ENCODE results near the gene NSRP1. TPM values are rescaled to one million over a fixed set of nuclear protein-coding genes. Genes with fewer than 3 reads are reported as not detected.
"Not testable (repeated sequence)": the region's sequence is repeated elsewhere in the genome, so short reads cannot be mapped to it uniquely, and the experiment has no call there.

The NSRP1 gene, protein sequence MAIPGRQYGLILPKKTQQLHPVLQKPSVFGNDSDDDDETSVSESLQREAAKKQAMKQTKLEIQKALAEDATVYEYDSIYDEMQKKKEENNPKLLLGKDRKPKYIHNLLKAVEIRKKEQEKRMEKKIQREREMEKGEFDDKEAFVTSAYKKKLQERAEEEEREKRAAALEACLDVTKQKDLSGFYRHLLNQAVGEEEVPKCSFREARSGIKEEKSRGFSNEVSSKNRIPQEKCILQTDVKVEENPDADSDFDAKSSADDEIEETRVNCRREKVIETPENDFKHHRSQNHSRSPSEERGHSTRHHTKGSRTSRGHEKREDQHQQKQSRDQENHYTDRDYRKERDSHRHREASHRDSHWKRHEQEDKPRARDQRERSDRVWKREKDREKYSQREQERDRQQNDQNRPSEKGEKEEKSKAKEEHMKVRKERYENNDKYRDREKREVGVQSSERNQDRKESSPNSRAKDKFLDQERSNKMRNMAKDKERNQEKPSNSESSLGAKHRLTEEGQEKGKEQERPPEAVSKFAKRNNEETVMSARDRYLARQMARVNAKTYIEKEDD
- total RNA-seq (2014; rRNA removed; shearing (Covaris generic)): 3.0 and 6.7 TPM in 2 replicates

DNA sequence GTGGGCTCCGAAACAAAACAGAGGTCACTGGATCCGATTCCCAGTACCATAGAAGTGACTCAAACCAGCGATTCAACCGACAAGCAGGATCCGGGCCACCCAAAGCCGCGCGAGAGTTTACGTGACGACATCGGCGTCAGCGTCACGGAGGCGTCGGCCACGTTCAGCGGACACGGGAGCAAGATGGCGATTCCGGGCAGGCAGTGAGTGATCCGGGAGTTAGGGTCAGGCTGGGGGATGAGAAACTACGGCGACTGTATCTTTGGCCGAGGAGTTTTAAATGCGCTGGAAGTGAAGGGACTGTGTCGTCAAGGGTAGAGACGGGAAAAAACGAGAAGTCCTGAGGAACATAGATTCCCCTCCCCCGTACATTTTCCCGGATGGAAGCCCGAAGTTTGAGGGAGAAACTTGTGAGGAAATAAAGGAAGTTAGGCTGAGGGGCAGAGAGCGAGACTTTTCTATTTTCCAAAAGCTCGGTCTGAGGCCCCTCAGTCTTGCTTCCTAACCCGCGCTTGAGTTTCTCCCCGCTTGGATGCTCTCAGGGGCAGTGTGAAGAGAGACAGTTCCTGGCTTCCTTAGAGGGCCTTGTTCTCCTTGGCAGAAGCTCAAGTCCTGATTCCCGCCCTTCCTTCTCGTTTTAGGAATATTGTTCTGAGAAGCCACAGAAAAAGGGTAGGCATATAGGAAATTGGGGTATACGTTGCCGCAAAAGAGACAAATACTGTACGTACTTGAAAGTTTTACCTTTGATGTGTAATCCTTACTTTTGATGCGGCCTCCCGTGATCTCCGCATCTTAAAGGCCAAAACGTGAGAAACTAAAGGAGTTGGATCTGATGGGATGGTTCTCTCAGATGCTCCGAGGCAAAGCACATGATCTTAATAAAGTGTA lies at the start of gene NSRP1:
Gene NSRP1 (plus strand): TSS at position 156 of the 891 bp plus-strand sequence. CDS start 28 bp downstream, at position 184.
- H3K27me3 ChIP-seq (ENCODE audit: control insufficient read depth, insufficient read depth, low read length): no peaks in the 10 kb centered on the region
- peak; percentile 80 for DNase-seq
- H3K4me3 ChIP-seq (ENCODE audit: insufficient read depth, low read depth, low read length): peak within 1 kb of the TSS; percentile 70
- no peaks in the 10 kb centered on the region; the same call in 1 of the 2 replicates for H3K36me3 ChIP-seq (replicated peaks; ENCODE audit: control insufficient read depth, insufficient read depth, low read length)

- no peaks in the 10 kb centered on the region for H3K27me3 ChIP-seq (ENCODE audit: control insufficient read depth, insufficient read depth, low read length)
- DNase-seq: no peak
- H3K4me3 ChIP-seq (ENCODE audit: insufficient read depth, low read depth, low read length): no peak overlapping the region
- H3K36me3 ChIP-seq (replicated peaks; ENCODE audit: control insufficient read depth, insufficient read depth, low read length): no peaks in the 10 kb centered on the region
These were observed 48.2 kb upstream of the NSRP1 start for GRCh38 chr17:30068465-30068864.

DNA sequence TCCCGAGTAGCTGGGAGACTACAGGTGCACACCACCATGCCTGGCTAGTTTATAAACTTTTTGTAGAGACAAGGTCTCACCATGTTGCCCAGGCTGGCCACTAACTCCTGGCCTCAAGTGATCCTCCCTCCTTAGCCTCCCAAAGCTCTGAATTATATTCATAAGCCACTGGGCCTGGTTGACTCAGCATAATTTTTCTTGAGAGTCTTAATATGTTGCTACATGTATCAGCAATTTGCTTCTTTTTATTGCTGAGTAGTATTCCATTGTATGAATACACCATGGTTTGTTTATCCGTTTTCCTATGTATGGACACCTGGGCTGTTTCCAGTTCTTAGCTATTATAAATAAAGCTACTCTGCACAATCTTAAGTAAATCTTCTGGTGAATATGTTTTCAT lies 42.4 kb upstream of the NSRP1 start:
- no peak overlapping the region for H3K4me3 ChIP-seq (ENCODE audit: insufficient read depth, low read depth, low read length)
- DNase-seq: no peak

GRCh38 chr17:30074730-30075129 lies 41.9 kb upstream of the NSRP1 start:
- Histone ChIP-seq H3K27me3 (ENCODE audit: control insufficient read depth, insufficient read depth, low read length) (no peaks in the 10 kb centered on the region), H3K4me3 (ENCODE audit: insufficient read depth, low read depth, low read length) (no peak overlapping the region), H3K36me3 (replicated peaks; ENCODE audit: control insufficient read depth, insufficient read depth, low read length) (no peaks in the 10 kb centered on the region)
- DNase-seq: no peak

More for the DNA sequence above, 42.4 kb upstream of the NSRP1 start:
- H3K36me3 ChIP-seq (replicated peaks; ENCODE audit: control insufficient read depth, insufficient read depth, low read length): no peaks in the 10 kb centered on the region
- no peaks in the 10 kb centered on the region for H3K27me3 ChIP-seq (ENCODE audit: control insufficient read depth, insufficient read depth, low read length)

DNA sequence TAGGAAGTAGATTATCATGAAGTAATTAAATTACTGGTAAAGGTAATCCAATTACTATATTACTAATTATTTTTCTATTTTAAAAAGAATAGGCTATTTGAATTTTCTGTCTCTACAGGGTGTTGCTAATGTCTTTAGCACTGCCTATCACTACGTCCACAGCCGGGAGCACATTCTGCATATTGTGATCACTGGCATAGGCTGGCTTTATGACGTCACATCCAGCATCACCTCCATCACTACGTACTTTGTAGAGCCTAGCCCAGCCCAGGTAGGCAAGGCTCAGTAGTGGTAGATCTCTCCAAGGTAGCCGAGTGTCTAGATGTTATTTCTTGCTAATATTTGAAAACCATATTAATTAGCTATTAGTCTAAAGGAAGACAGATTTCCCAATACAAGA lies 33.8 kb upstream of the NSRP1 start:
- H3K36me3 ChIP-seq (replicated peaks; ENCODE audit: control insufficient read depth, insufficient read depth, low read length): no peaks in the 10 kb centered on the region
- H3K27me3 ChIP-seq (ENCODE audit: control insufficient read depth, insufficient read depth, low read length): no peaks in the 10 kb centered on the region
- no peak for DNase-seq
- H3K4me3 ChIP-seq (ENCODE audit: insufficient read depth, low read depth, low read length): no peak overlapping the region

GRCh38 chr17:30084788-30085187 lies 31.8 kb upstream of the NSRP1 start:
- H3K36me3 ChIP-seq (replicated peaks; ENCODE audit: control insufficient read depth, insufficient read depth, low read length): no peaks in the 10 kb centered on the region
- no peaks in the 10 kb centered on the region for H3K27me3 ChIP-seq (ENCODE audit: control insufficient read depth, insufficient read depth, low read length)
- no peak overlapping the region for H3K4me3 ChIP-seq (ENCODE audit: insufficient read depth, low read depth, low read length)
- DNase-seq: no peak

GRCh38 chr17:30086896-30087295 lies 29.7 kb upstream of the NSRP1 start:
- Histone ChIP-seq H3K27me3 (ENCODE audit: control insufficient read depth, insufficient read depth, low read length) (no peaks in the 10 kb centered on the region), H3K36me3 (replicated peaks; ENCODE audit: control insufficient read depth, insufficient read depth, low read length) (no peaks in the 10 kb centered on the region), H3K4me3 (ENCODE audit: insufficient read depth, low read depth, low read length) (no peak overlapping the region)
- no peak for DNase-seq

- H3K36me3 ChIP-seq (replicated peaks; ENCODE audit: control insufficient read depth, insufficient read depth, low read length); DNase-seq; H3K27me3 ChIP-seq (ENCODE audit: control insufficient read depth, insufficient read depth, low read length); H3K4me3 ChIP-seq (ENCODE audit: insufficient read depth, low read depth, low read length): not testable (repeated sequence)
These were observed 29.2 kb upstream of the NSRP1 start for GRCh38 chr17:30087431-30087830.

DNA sequence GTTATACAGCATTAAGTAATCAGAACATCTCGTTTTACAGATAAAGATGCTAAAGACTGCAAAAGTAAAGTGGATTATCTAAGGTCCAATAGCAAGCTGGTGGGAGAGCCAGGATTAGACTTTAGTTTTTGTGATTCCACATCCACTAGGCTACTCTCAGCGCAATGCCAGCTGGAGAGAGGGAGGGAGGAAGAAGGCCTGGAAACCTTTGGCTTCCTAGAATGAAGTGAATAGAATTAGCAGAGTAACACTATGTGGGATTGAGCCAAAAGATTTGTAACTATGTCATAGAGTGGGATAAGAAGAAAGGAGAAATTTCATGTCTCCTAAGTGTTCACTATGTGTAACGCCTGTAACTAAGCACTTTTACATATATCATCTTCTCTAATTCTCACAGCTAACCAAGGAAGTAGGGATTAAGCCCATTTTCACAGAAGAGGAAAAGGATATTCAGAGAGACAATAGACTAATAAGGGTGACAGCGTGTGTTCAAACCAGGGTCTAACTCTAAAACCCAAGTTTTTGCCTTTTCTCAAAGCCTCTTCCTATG lies 25.4 kb upstream of the NSRP1 start:
- H3K4me3 ChIP-seq (ENCODE audit: insufficient read depth, low read depth, low read length): no peak overlapping the region
- DNase-seq: no peak
- no peaks in the 10 kb centered on the region; the same call in 1 of the 2 replicates for H3K27me3 ChIP-seq (ENCODE audit: control insufficient read depth, insufficient read depth, low read length)
- no peaks in the 10 kb centered on the region for H3K36me3 ChIP-seq (replicated peaks; ENCODE audit: control insufficient read depth, insufficient read depth, low read length)

GRCh38 chr17:30091771-30092170 lies 24.8 kb upstream of the NSRP1 start:
- Histone ChIP-seq H3K4me3 (ENCODE audit: insufficient read depth, low read depth, low read length) (no peak overlapping the region), H3K27me3 (ENCODE audit: control insufficient read depth, insufficient read depth, low read length) (no peaks in the 10 kb centered on the region; the same call in 1 of the 2 replicates), H3K36me3 (replicated peaks; ENCODE audit: control insufficient read depth, insufficient read depth, low read length) (no peaks in the 10 kb centered on the region)
- no peak for DNase-seq

GRCh38 chr17:30092886-30093285 lies 23.7 kb upstream of the NSRP1 start:
- Histone ChIP-seq H3K4me3 (ENCODE audit: insufficient read depth, low read depth, low read length) (no peak overlapping the region), H3K27me3 (ENCODE audit: control insufficient read depth, insufficient read depth, low read length) (no peaks in the 10 kb centered on the region; the same call in 1 of the 2 replicates), H3K36me3 (replicated peaks; ENCODE audit: control insufficient read depth, insufficient read depth, low read length) (no peaks in the 10 kb centered on the region)
- no peak for DNase-seq

- Histone ChIP-seq H3K36me3 (replicated peaks; ENCODE audit: control insufficient read depth, insufficient read depth, low read length) (no peaks in the 10 kb centered on the region), H3K4me3 (ENCODE audit: insufficient read depth, low read depth, low read length) (no peak overlapping the region), H3K27me3 (ENCODE audit: control insufficient read depth, insufficient read depth, low read length) (no peaks in the 10 kb centered on the region; the same call in 1 of the 2 replicates)
- DNase-seq: peak; percentile 71
These were observed 23.0 kb upstream of the NSRP1 start for GRCh38 chr17:30093463-30094147.

DNA sequence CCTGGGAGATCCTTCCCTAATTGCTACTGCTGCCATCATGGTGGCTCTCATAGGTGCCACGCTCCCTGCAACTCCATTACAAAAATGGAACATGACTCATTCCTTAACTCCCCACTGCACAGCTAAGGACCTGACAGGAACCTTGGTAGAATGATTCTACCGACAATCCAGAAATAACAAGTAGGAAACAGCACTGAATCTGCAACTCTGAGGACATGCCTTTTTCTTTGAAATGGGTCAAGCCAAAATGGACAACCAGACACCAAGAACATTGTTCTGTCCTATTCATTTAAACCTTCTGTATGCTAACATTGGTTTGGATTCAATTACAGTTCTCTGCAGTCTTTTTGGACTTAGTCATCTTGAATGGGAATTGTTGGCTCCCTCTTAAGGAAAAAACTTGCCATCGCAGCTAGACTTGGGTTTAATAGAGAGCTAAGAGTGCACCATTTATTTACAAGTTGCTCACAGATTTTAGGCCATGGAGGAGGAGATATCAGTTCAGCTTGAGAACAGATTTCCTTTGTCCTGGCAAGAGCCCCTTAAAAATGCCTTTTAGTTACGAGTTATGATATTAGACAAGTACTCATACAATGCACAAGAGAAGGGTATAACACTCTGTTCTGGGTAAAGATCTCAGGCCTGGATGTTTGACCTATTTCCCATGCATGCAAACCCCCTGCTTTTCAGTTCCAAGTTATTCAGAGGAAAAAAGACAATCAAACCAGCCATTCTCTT lies 20.9 kb upstream of the NSRP1 start:
- Histone ChIP-seq H3K27me3 (ENCODE audit: control insufficient read depth, insufficient read depth, low read length) (no peaks in the 10 kb centered on the region; the same call in 1 of the 2 replicates), H3K36me3 (replicated peaks; ENCODE audit: control insufficient read depth, insufficient read depth, low read length) (no peaks in the 10 kb centered on the region), H3K4me3 (ENCODE audit: insufficient read depth, low read depth, low read length) (no peak overlapping the region)
- no peak for DNase-seq
